CD4-positive, CD25-positive, alpha-beta regulatory T cell (primary cell): ENCODE data around the gene SNRPF. TPM values are rescaled to one million over a fixed set of nuclear protein-coding genes. Genes with fewer than 3 reads are reported as not detected.

Source experiments
- ATAC-seq, 2 donors: fragments of 150-1000 bp; cut with Tn5 transposase; one replicate each; pipeline ENCODE4 v1.10.0; 2021; ENCODE audit warnings: low read depth in 2 of 2, moderate number of reproducible peaks in 2 of 2, moderate library complexity in 1 of 2
- DNase-seq, 3 donors: peaks; one replicate each; pipeline versions ENCODE4 v3.0.0 to v3.0.0-alpha.2; 2012 to 2022; ENCODE audit warnings: mixed read lengths in 1 of 3
- H3K27ac ChIP-seq: one replicate; pipeline ENCODE4 v1.7.0; 2013; ENCODE audit warnings: mild to moderate bottlenecking, low read length; ENCODE audit not compliant: insufficient read depth, poor library complexity, severe bottlenecking
- H3K27me3 ChIP-seq: one replicate; pipeline ENCODE4 v1.7.0; 2013; ENCODE audit warnings: low read length; ENCODE audit not compliant: control insufficient read depth, insufficient read depth
- H3K36me3 ChIP-seq: one replicate; pipeline ENCODE4 v1.7.0; 2013; ENCODE audit warnings: mild to moderate bottlenecking, low read length, moderate library complexity; ENCODE audit not compliant: control insufficient read depth, insufficient read depth
- H3K4me1 ChIP-seq: 2 replicates; pipeline ENCODE4 v1.7.0; 2013; ENCODE audit warnings: mild to moderate bottlenecking, low read length; ENCODE audit not compliant: insufficient read depth, control insufficient read depth, poor library complexity, severe bottlenecking
- H3K4me3 ChIP-seq: one replicate; pipeline ENCODE4 v1.7.0; 2013; ENCODE audit warnings: low read depth, mild to moderate bottlenecking, low read length, moderate library complexity
- H3K9me3 ChIP-seq, 2 experiments: 1 replicate in 1 of 2; 2 replicates in 1 of 2; pipeline ENCODE4 v1.7.0; 2013; ENCODE audit warnings: low read length in 2 of 2, mild to moderate bottlenecking in 1 of 2, moderate library complexity in 1 of 2; ENCODE audit not compliant: control insufficient read depth in 2 of 2
- H3K27ac Mint-ChIP-seq, 3 donors: one replicate each; pipeline ENCODE4 v1.8.0; 2020 to 2022; ENCODE audit warnings: mild to moderate bottlenecking in 3 of 3, mixed read lengths in 3 of 3, moderate library complexity in 2 of 3
- H3K27me3 Mint-ChIP-seq: one replicate; pipeline ENCODE4 v1.8.0; 2022; ENCODE audit warnings: mild to moderate bottlenecking, mixed read lengths
- H3K36me3 Mint-ChIP-seq: one replicate; pipeline ENCODE4 v1.8.0; 2020; ENCODE audit warnings: mixed read lengths
- H3K4me1 Mint-ChIP-seq, 4 donors: one replicate each; pipeline ENCODE4 v1.8.0; 2020 to 2022; ENCODE audit warnings: mixed read lengths in 4 of 4, mild to moderate bottlenecking in 1 of 4
- H3K4me3 Mint-ChIP-seq, 4 donors: one replicate each; pipeline ENCODE4 v1.8.0; 2020 to 2022; ENCODE audit warnings: mild to moderate bottlenecking in 4 of 4, mixed read lengths in 4 of 4, moderate library complexity in 3 of 4
- H3K9me3 Mint-ChIP-seq, 7 donors: one replicate each; pipeline ENCODE4 v1.8.0; 2020 to 2022; ENCODE audit warnings: mixed read lengths in 7 of 7, mild to moderate bottlenecking in 3 of 7, moderate library complexity in 2 of 7
- polyA plus RNA-seq, 4 donors: library from polyadenylated mRNA; unstranded; fragments of 300-500 nt; fragmentation: Illumina TruSeq; gene quantifications; one replicate each; pipeline ENCODE4 v1.2.3, GENCODE V29; 2021
- total RNA-seq: library from RNA; stranded (reverse); gene quantifications from one replicate; pipeline ENCODE4 v1.2.3, GENCODE V29; 2022

Gene SNRPF
- total and polyA plus RNA-seq, 5 donors from 2014 or later = 22.4 to 61.1 (median 46.5) TPM

DNA sequence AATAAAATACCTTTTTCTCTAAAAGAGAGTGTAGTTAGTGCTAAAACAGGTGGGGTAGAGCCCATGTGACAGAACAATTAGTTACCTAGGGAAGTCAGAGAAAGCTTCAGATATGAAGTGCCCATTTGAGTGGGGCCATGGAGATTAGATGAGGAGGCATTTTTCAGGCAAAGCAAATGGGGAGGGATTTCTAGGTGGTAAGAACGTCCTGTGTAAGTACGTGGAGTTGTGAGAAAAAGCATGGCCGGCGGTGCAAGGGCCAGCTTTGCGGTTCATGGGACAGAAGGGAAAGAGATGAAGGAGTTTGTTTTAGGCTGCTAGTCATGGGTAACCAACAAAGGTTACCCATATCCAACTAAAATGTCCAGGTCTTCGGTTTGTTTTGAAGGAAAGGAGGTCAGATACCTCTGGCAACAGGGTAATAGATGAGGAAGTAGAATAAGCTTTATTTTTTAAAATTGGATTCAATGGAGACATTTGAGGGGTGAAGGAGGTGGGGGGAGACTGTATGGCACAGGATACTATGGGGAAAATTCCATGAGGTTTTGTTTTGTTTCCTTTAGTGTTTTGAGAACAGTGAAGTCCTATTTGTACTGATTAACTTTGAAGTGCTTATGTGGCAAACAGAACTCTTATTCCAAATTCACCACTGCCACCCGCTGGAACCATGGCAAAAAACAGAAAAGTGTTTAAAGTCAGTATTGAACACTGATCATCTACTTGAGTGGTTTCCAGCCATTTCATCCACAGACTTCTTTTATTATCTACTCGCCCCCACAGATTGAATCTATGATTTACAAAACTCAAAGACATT lies 10.0 kb upstream of the SNRPF start:
- Mint-ChIP-seq H3K27ac (no peak overlapping the region), H3K4me3 (no peak overlapping the region), H3K4me1 (no peaks in the 10 kb centered on the region), H3K36me3 (no peaks in the 10 kb centered on the region), H3K9me3 (no peaks in the 10 kb centered on the region), H3K27me3 (peaks cover 54% of the 10 kb centered on the region)
- H3K4me1 ChIP-seq = no peaks in the 10 kb centered on the region
- no peak overlapping the region for H3K27ac ChIP-seq
- H3K4me3 ChIP-seq = no peak overlapping the region
- ATAC-seq (no peak), DNase-seq (peak in 1 of 3 donors; percentile 13)
- H3K9me3 ChIP-seq = no peaks in the 10 kb centered on the region
- peaks cover 19% of the 10 kb centered on the region for H3K27me3 ChIP-seq
- no peaks in the 10 kb centered on the region for H3K36me3 ChIP-seq

DNA sequence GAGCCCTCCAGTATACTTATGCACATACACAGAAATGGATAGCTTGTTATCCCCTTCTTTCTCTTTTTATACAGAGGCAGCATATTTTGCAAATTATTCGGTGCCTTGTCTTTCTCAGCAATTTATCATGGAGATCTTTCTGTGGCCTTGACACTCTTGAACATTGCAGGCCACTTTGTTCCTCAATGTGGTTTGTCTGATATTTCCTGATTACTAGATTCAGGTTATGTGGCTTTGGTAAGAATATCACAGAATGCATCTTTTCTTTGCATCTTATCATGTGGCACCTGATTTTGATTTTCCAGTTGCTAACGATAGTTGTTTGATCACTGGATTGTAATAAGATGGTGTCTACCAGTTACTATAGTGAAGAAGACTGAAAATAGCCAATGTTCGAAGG lies 7.1 kb upstream of the SNRPF start:
- no peak overlapping the region for H3K27ac ChIP-seq
- Mint-ChIP-seq H3K36me3 (no peaks in the 10 kb centered on the region), H3K9me3 (no peaks in the 10 kb centered on the region), H3K27ac (no peak overlapping the region), H3K4me1 (peaks cover 0 to 4% (median 0%) of the 10 kb centered on the region in 4 donors), H3K27me3 (peaks cover 56% of the 10 kb centered on the region), H3K4me3 (no peak overlapping the region)
- no peak overlapping the region for H3K4me3 ChIP-seq
- no peaks in the 10 kb centered on the region for H3K36me3 ChIP-seq
- H3K27me3 ChIP-seq = peaks cover 15% of the 10 kb centered on the region
- ATAC-seq (no peak), DNase-seq (no peak)
- no peaks in the 10 kb centered on the region for H3K9me3 ChIP-seq
- no peaks in the 10 kb centered on the region for H3K4me1 ChIP-seq

DNA sequence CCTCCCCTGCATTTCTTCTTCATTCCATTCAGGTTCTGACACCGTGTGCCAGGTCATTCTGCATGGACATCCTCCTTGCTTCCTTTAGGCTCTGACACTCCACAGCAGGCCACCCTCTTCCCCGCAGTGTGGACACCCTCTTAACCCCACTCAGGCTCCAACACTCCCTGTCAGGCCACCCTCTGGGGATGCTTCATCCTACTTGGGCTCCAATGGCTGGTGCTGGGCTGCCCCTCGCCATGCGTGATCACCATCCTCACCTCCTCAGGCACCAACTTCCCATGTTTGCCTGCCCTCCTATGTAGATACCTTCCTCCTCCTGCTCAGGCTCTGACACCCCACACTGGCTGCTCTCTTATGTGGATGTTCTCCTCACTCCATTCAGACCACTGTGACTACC lies 6.6 kb upstream of the SNRPF start:
- Histone ChIP-seq H3K4me3 (no peak overlapping the region), H3K36me3 (no peaks in the 10 kb centered on the region), H3K27me3 (peaks cover 14% of the 10 kb centered on the region), H3K4me1 (no peaks in the 10 kb centered on the region), H3K9me3 (no peaks in the 10 kb centered on the region), H3K27ac (no peak overlapping the region)
- DNase-seq (no peak), ATAC-seq (no peak)
- Mint-ChIP-seq H3K9me3 (no peaks in the 10 kb centered on the region), H3K27me3 (peaks cover 56% of the 10 kb centered on the region), H3K4me1 (peaks cover 0 to 4% (median 0%) of the 10 kb centered on the region in 4 donors), H3K4me3 (peak overlapping the region in 1 of 4 donors; percentile 38), H3K36me3 (no peaks in the 10 kb centered on the region), H3K27ac (peak overlapping the region in 1 of 3 donors; percentile 33)

DNA sequence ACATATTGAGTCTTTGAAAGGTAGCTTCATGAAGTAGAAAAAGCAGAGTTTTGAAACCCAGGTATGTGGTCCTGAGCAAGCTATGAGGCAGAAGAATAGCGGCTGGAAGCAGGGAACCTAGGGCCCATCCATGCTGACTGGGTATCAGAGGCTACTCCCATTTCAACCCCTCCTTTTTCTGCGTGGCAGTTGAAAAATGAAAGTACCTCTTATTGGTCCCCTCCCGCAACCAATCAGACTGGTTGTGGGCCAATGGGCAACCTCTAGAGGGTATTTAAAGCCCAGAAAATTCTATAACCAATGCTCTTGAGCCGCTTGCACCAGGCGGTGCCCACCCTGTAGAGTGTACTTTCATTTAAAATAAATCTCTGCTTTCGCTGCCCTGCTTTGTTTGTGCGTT lies 1.6 kb upstream of the SNRPF start:
- H3K36me3 Mint-ChIP-seq = peaks cover 10% of the 10 kb centered on the region
- no peak for ATAC-seq
- H3K27me3 Mint-ChIP-seq = peaks cover 41% of the 10 kb centered on the region
- Histone ChIP-seq H3K4me3 (no peak overlapping the region), H3K9me3 (no peaks in the 10 kb centered on the region), H3K4me1 (peaks cover 26% of the 10 kb centered on the region), H3K27ac (no peak overlapping the region), H3K27me3 (peaks cover 2% of the 10 kb centered on the region), H3K36me3 (peaks cover 10% of the 10 kb centered on the region)
- H3K4me1 Mint-ChIP-seq = peaks cover 0 to 13% (median under 1%) of the 10 kb centered on the region in 4 donors
- peak overlapping the region in 3 of 4 donors; percentile 24 to 49 (median 45) for H3K4me3 Mint-ChIP-seq
- DNase-seq = no peak
- H3K27ac Mint-ChIP-seq = no peak overlapping the region
- H3K9me3 Mint-ChIP-seq = no peaks in the 10 kb centered on the region

DNA sequence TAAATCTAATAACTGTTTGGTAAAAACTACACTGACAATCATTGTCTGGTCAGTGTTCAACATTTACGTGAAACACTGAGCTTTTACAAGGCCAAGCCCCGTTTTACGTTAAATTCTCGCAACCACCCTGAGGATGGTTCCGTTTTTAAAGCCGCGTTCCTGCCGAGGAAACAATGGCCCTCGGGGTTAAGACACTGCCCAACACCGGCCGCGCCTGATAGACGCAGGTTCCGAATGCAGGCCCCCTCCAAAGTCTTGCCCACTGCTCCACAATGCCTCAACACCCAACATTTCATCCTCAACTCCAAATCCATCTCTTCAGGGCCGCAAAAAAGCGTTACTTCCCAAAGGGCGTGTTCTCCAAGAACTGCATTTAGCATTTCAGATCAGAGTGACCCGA lies 953 bp upstream of the SNRPF start:
- Mint-ChIP-seq H3K36me3 (peaks cover 15% of the 10 kb centered on the region), H3K4me1 (peaks cover 0 to 14% (median 5%) of the 10 kb centered on the region in 4 donors), H3K27me3 (peaks cover 35% of the 10 kb centered on the region), H3K27ac (no peak overlapping the region), H3K4me3 (peak overlapping the region in 1 of 4 donors; percentile 49), H3K9me3 (no peaks in the 10 kb centered on the region)
- no peaks in the 10 kb centered on the region for H3K27me3 ChIP-seq
- H3K4me1 ChIP-seq = peaks cover 26% of the 10 kb centered on the region
- H3K27ac ChIP-seq = no peak overlapping the region
- ATAC-seq (no peak), DNase-seq (no peak)
- no peaks in the 10 kb centered on the region for H3K9me3 ChIP-seq
- H3K4me3 ChIP-seq = no peak overlapping the region
- peaks cover 17% of the 10 kb centered on the region for H3K36me3 ChIP-seq

DNA sequence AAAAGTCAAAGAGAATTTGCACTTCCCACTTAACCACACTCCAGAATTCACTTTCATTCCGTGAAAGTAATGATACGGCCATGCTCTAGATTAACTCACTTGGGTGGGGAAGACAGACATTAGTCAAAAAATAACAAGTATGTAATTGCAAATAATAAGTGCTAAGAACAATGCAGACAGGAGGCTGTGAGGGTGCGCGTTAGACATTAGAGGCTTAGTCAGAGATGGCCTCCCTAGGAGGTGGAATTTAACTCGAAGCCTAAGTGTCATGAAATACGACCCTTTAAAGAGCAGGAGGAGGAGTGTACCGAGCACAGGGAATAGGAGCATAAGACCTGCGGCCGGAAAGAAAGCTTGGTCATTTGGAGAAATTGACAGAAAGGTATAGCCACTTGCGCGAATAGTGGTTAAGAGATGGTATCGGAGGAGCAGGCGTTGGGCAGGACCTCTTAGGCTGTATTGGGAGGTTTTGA lies 628 bp downstream of the SNRPF start:
- H3K4me1 ChIP-seq = peaks cover 26% of the 10 kb centered on the region
- peak overlapping the region; percentile 96 for H3K4me3 ChIP-seq
- Mint-ChIP-seq H3K36me3 (peaks cover 26% of the 10 kb centered on the region), H3K4me1 (peaks cover 4 to 21% (median 18%) of the 10 kb centered on the region in 4 donors), H3K9me3 (no peaks in the 10 kb centered on the region), H3K4me3 (no peak overlapping the region), H3K27me3 (peaks cover 21% of the 10 kb centered on the region), H3K27ac (no peak overlapping the region)
- ATAC-seq (no peak), DNase-seq (no peak)
- no peaks in the 10 kb centered on the region for H3K27me3 ChIP-seq
- H3K9me3 ChIP-seq = no peaks in the 10 kb centered on the region
- peaks cover 30% of the 10 kb centered on the region for H3K36me3 ChIP-seq
- H3K27ac ChIP-seq = peak overlapping the region; percentile 87

DNA sequence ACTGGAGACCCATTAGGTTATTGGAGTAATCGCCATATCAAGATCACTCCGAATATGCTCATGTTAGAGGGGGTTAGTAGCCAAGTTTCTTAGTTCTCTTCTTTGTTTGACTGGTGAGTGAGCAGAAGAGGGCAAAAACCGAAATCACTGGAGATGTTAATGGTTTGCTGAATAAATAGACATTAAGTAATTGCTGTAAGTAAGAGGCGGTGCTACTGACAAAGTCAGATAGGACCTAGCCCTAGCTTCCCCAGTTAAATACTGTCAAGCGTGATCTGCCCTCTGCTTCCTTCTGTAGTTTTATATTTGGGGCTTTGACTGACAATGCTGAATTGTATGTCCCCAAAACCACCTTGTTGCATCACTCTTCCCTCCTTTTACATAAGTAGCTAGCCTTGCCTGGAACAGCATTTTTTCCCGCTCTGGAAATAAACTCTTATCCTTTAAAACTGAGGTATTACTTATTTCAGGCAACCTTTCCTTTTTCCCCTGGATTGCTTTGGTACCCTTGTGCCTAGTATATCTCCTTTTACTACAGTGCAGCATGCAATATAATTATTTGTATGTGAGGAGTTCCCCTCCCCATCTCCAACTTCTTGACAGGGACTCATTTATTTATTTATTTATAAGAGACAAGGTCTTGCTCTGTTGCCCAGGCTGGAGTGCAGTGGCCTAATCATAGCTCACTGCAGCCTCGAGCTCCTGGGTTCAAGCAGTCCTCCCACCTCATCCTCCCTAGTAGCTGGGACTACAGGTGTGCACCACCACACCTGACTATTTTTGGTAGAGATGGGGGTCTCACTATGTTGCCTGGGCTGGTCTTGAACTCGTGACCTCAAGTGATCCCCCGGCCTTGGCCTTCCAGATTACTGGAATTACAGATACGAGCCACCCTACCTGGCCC lies 1.4 kb downstream of the SNRPF start:
- no peak for DNase-seq
- Mint-ChIP-seq H3K4me3 (peak overlapping the region in 2 of 4 donors; percentile 58 to 86), H3K27ac (no peak overlapping the region), H3K36me3 (peaks cover 28% of the 10 kb centered on the region), H3K4me1 (peaks cover 10 to 23% (median 20%) of the 10 kb centered on the region in 4 donors), H3K9me3 (no peaks in the 10 kb centered on the region), H3K27me3 (peaks cover 14% of the 10 kb centered on the region)
- Histone ChIP-seq H3K9me3 (no peaks in the 10 kb centered on the region), H3K4me3 (peak overlapping the region; percentile 96), H3K4me1 (peaks cover 26% of the 10 kb centered on the region), H3K27ac (no peak overlapping the region), H3K36me3 (peaks cover 36% of the 10 kb centered on the region), H3K27me3 (no peaks in the 10 kb centered on the region)
- no peak for ATAC-seq
